CD4-positive, alpha-beta T cell (primary cell): Measurements from ENCODE around the gene SUGP2. TPM values are rescaled to one million over a fixed set of nuclear protein-coding genes. Genes with fewer than 3 reads are reported as not detected.

Experiments
- ATAC-seq: fragments of 200-7000 bp; cut with Tn5 transposase; one replicate; pipeline ENCODE4 v1.10.0; 2022; ENCODE audit warnings: mild to moderate bottlenecking; ENCODE audit not compliant: poor library complexity
- CTCF ChIA-PET: fragments of 350-600 bp; sonication (Branson Sonifier 250); formaldehyde crosslinking; loops from one replicate; lab custom pipeline; 2021; ENCODE audit warnings: antibody characterized with exemption, inconsistent platforms; lab: Charles Lee
- POLR2A ChIA-PET: fragments of 350-600 bp; sonication (Branson Sonifier 250); formaldehyde crosslinking; loops from one replicate; lab custom pipeline; 2021; ENCODE audit warnings: antibody characterized with exemption, inconsistent platforms; lab: Charles Lee
- DNase-seq, 14 experiments: peaks; one replicate each; pipeline ENCODE4 v3.0.0-alpha.2; 2013 to 2020; ENCODE audit warnings: mixed read lengths in 2 of 14
- H3K27ac ChIP-seq, 2 donors: one replicate each; pipeline versions ENCODE4 v1.5.1 to v1.7.0; 2013; ENCODE audit warnings: low read length in 2 of 2, low read depth in 1 of 2, mild to moderate bottlenecking in 1 of 2
- H3K27me3 ChIP-seq, 2 experiments: 1 replicate in 1 of 2; 2 replicates in 1 of 2; pipeline versions ENCODE4 v1.6.1 to v1.7.0; 2013; ENCODE audit warnings: low read length in 2 of 2, control low read depth in 1 of 2, mild to moderate bottlenecking in 1 of 2, moderate library complexity in 1 of 2; ENCODE audit not compliant: insufficient read depth in 2 of 2, control insufficient read depth in 1 of 2
- H3K36me3 ChIP-seq: one replicate; pipeline ENCODE4 v1.6.1; 2013; ENCODE audit warnings: low read length, control low read depth; ENCODE audit not compliant: insufficient read depth
- H3K4me1 ChIP-seq: one replicate; pipeline ENCODE4 v1.6.1; 2013; ENCODE audit warnings: low read length, control low read depth; ENCODE audit not compliant: insufficient read depth
- H3K4me3 ChIP-seq: one replicate; pipeline ENCODE4 v1.5.1; 2013; ENCODE audit warnings: mild to moderate bottlenecking, low read length, moderate library complexity
- H3K9me3 ChIP-seq, 2 experiments: 1 replicate in 1 of 2; 2 replicates in 1 of 2; pipeline versions ENCODE4 v1.6.1 to v1.7.0; 2013; ENCODE audit warnings: low read length in 2 of 2, mild to moderate bottlenecking in 2 of 2, control low read depth in 1 of 2, moderate library complexity in 1 of 2; ENCODE audit not compliant: control insufficient read depth in 1 of 2, insufficient read depth in 1 of 2
- H3K27ac Mint-ChIP-seq: one replicate; pipeline ENCODE4 v1.8.0; 2020; ENCODE audit warnings: mixed read lengths
- H3K27me3 Mint-ChIP-seq: one replicate; pipeline ENCODE4 v1.8.0; 2021; ENCODE audit warnings: mixed read lengths
- H3K36me3 Mint-ChIP-seq: one replicate; pipeline ENCODE4 v1.8.0; 2021; ENCODE audit warnings: low read depth, mixed read lengths
- H3K4me1 Mint-ChIP-seq: one replicate; pipeline ENCODE4 v1.8.0; 2021; ENCODE audit warnings: low read depth, mixed read lengths
- H3K4me3 Mint-ChIP-seq: one replicate; pipeline ENCODE4 v1.8.0; 2020; ENCODE audit warnings: mild to moderate bottlenecking, mixed read lengths
- H3K9me3 Mint-ChIP-seq: one replicate; pipeline ENCODE4 v1.8.0; 2020; ENCODE audit warnings: mixed read lengths
- CTCF ChIP-seq: fragments of 200-600 bp; IDR thresholded peaks from one replicate; pipeline ENCODE4 v1.8.0; 2022; ENCODE audit warnings: antibody characterized with exemption, mild to moderate bottlenecking
- intact Hi-C, 2 experiments: fragments of 100-400 bp; cut with DNase I in 1 of 2; cut with micrococcal nuclease in 1 of 2; formaldehyde crosslinking; loops; one replicate each; pipeline versions ENCODE4 v1.15.1 to v1.9.0; 2023 to 2025; cut with DNase I, micrococcal nuclease
- total RNA-seq, 174 experiments: library from RNA in 2 of 174; stranded (reverse) in 2 of 174; gene quantifications; one replicate each; pipeline ENCODE4 v1.2.3 and lab custom pipeline; 2021 to 2026

SUGP2 gene
- total RNA-seq, 2 experiments from 2014 or later: 106 to 110 TPM

- DNase-seq (no peak), ATAC-seq (no peak)
- Mint-ChIP-seq H3K9me3 (no peaks in the 10 kb centered on the region), H3K4me3 (no peak overlapping the region), H3K36me3 (peaks cover 57% of the 10 kb centered on the region), H3K27me3 (no peaks in the 10 kb centered on the region), H3K27ac (no peak overlapping the region), H3K4me1 (peaks cover 23% of the 10 kb centered on the region)
- H3K4me1 ChIP-seq: peaks cover 9% of the 10 kb centered on the region
- no peak for TF ChIP-seq CTCF
- POLR2A ChIA-PET: no interaction called here
- H3K36me3 ChIP-seq: peaks cover 19% of the 10 kb centered on the region
- no peak overlapping the region for H3K4me3 ChIP-seq
- intact Hi-C loops: no loop called here
- no peaks in the 10 kb centered on the region for H3K9me3 ChIP-seq
- CTCF ChIA-PET: no interaction called here
- H3K27me3 ChIP-seq: no peaks in the 10 kb centered on the region
- no peak overlapping the region for H3K27ac ChIP-seq
These were observed 41.8 kb upstream of the SUGP2 start for GRCh38 chr19:19075126-19075525.

GRCh38 chr19:19074196-19074882 is 41.0 kb upstream of the SUGP2 start:
- H3K4me1 ChIP-seq: peaks cover 14% of the 10 kb centered on the region
- Mint-ChIP-seq H3K27me3 (no peaks in the 10 kb centered on the region), H3K4me3 (no peak overlapping the region), H3K4me1 (peaks cover 24% of the 10 kb centered on the region), H3K9me3 (no peaks in the 10 kb centered on the region), H3K36me3 (peaks cover 50% of the 10 kb centered on the region), H3K27ac (no peak overlapping the region)
- no peak for TF ChIP-seq CTCF
- peaks cover 14% of the 10 kb centered on the region for H3K36me3 ChIP-seq
- ATAC-seq (no peak), DNase-seq (no peak)
- no peaks in the 10 kb centered on the region for H3K27me3 ChIP-seq
- ChIA-PET CTCF (no interaction called here), POLR2A (no interaction called here)
- no peak overlapping the region for H3K27ac ChIP-seq
- intact Hi-C loops: no loop called here
- no peak overlapping the region for H3K4me3 ChIP-seq
- no peaks in the 10 kb centered on the region for H3K9me3 ChIP-seq

GRCh38 chr19:19071897-19072296 is 38.6 kb upstream of the SUGP2 start:
- ATAC-seq (no peak), DNase-seq (no peak)
- H3K4me1 ChIP-seq: peaks cover 34% of the 10 kb centered on the region
- Mint-ChIP-seq H3K9me3 (no peaks in the 10 kb centered on the region), H3K4me1 (peaks cover 30% of the 10 kb centered on the region), H3K36me3 (peaks cover 40% of the 10 kb centered on the region), H3K27ac (no peak overlapping the region), H3K4me3 (no peak overlapping the region), H3K27me3 (no peaks in the 10 kb centered on the region)
- TF ChIP-seq CTCF: no peak
- H3K4me3 ChIP-seq: no peak overlapping the region
- no peak overlapping the region for H3K27ac ChIP-seq
- no peaks in the 10 kb centered on the region for H3K9me3 ChIP-seq
- H3K36me3 ChIP-seq: peaks cover 14% of the 10 kb centered on the region
- POLR2A ChIA-PET: no interaction called here
- no peaks in the 10 kb centered on the region for H3K27me3 ChIP-seq
- CTCF ChIA-PET: no interaction called here
- intact Hi-C loops: no loop called here
